Activated CD4-positive, alpha-beta T cell treated with anti-CD3 and anti-CD28 coated beads, Interleukin-2, amount 10 ng/mL, durations not matched to agents 24 days and 14 days (primary cell): ENCODE measurements around the gene GCNA. TPM values are rescaled to one million over a fixed set of nuclear protein-coding genes. Genes with fewer than 3 reads are reported as not detected.
A peak's percentile ranks its signal among the peaks of the same experiment; 100 is the strongest.
"Not testable (repeated sequence)": the region's sequence is repeated elsewhere in the genome, so short reads cannot be mapped to it uniquely, and the experiment has no call there.

Source experiments
- DNase-seq: peaks from one replicate; pipeline ENCODE4 v3.0.0; 2022
- H3K27ac Mint-ChIP-seq: one replicate; pipeline ENCODE4 v1.8.0; 2022; ENCODE audit warnings: mild to moderate bottlenecking, mixed read lengths
- H3K27me3 Mint-ChIP-seq: one replicate; pipeline ENCODE4 v1.8.0; 2022; ENCODE audit warnings: mixed read lengths
- H3K36me3 Mint-ChIP-seq: one replicate; pipeline ENCODE4 v1.8.0; 2022; ENCODE audit warnings: low read depth, mild to moderate bottlenecking, mixed read lengths
- H3K4me1 Mint-ChIP-seq: one replicate; pipeline ENCODE4 v1.8.0; 2021; ENCODE audit warnings: mixed read lengths
- H3K4me3 Mint-ChIP-seq: one replicate; pipeline ENCODE4 v1.8.0; 2022; ENCODE audit warnings: mild to moderate bottlenecking, moderate library complexity, mixed read lengths
- H3K9me3 Mint-ChIP-seq: one replicate; pipeline ENCODE4 v1.8.0; 2021; ENCODE audit warnings: mixed read lengths
- intact Hi-C: fragments of 100-400 bp; cut with micrococcal nuclease; formaldehyde crosslinking; loops from one replicate; pipeline ENCODE4 v1.15.1; 2023
- total RNA-seq: library from RNA; stranded (reverse); gene quantifications from 2 replicates; pipeline ENCODE4 v1.2.3, GENCODE V29; 2022

Gene GCNA
- total RNA-seq, 1 donor from 2014 or later: 4.5 TPM

DNA sequence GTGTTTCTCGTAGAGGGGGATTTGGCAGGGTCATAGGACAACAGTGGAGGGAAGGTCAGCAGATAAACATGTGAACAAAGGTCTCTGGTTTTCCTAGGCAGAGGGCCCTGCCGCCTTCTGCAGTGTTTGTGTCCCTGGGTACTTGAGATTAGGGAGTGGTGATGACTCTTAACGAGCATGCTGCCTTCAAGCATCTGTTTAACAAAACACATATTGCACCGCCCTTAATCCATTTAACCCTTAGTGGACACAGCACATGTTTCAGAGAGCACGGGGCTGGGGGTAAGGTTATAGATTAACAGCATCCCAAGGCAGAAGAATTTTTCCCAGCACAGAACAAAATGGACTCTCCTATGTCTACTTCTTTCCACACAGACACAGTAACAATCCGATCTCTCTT lies 66.2 kb downstream of the GCNA start:
- H3K36me3 Mint-ChIP-seq, DNase-seq, H3K4me3 Mint-ChIP-seq, H3K27ac Mint-ChIP-seq, intact Hi-C loops, H3K4me1 Mint-ChIP-seq, H3K27me3 Mint-ChIP-seq, H3K9me3 Mint-ChIP-seq: not testable (repeated sequence)

DNA sequence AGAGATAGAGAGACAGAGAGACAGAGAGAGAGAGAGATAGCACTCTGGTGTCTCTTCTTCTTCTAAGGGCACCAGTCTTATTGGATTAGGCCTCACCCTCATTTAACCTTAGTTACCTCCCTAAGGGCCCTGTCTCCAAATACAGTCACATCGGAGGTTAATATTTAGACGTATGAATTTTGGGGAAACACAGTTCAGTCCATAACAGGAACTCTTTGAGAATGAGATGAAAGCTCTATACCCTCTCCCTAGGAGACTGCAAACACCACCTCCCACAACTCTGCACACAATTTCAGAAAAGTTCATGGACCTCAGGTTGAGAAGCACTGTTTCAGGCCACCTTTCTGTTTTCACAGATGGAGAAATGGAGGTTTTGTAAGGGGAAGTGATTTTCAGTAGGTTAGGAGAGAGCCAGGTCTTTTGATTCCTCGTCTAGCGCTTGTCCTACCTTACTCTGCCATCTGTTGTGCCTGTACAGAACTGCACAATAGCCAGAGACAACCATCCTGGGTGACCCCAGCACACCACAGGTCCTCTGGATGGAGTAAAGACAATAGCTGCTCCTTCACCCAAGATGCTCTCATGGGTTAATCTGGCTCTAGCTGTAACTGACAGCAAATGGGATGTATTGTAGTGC lies 72.2 kb downstream of the GCNA start:
- DNase-seq: peak; percentile 78
- Mint-ChIP-seq H3K9me3 (no peaks in the 10 kb centered on the region), H3K4me3 (no peak overlapping the region), H3K27me3 (peaks cover 3% of the 10 kb centered on the region), H3K4me1 (peaks cover 11% of the 10 kb centered on the region), H3K36me3 (no peaks in the 10 kb centered on the region), H3K27ac (no peak overlapping the region)
- intact Hi-C loops: loop anchor here (1.0 to 5.0 kb wide), 4 partner anchors 32 to 108 kb away; partner anchors contain the start of gene CXCR3

GRCh38 chrX:71652405-71652804 lies 74.2 kb downstream of the GCNA start:
- Mint-ChIP-seq H3K4me3 (no peak overlapping the region), H3K27me3 (peaks cover 15% of the 10 kb centered on the region), H3K4me1 (peaks cover 18% of the 10 kb centered on the region), H3K36me3 (no peaks in the 10 kb centered on the region), H3K27ac (no peak overlapping the region), H3K9me3 (no peaks in the 10 kb centered on the region)
- intact Hi-C loops: loop anchor here (5.0 kb wide), 3 partner anchors 70 to 110 kb away; no protein-coding TSS in a partner anchor
- peak; percentile 87 for DNase-seq

DNA sequence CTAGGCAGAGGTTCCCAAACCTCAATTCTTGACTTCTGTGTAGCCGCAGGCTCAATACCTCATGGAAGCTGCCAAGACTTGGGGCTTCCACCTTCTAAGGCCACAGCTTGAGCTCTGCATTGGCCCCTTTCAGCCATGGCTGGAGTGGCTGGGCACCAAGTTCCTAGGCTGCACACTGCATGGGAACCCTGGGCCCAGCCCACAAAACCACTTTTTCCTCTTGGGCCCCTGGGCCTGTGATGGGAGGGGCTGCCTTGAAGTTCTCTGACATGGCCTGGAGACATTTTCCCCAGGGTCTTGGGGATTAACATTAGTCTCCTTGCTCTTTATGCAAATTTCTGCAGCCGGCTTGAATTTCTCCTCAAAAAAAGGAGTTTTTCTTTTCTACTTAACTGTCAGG lies 75.1 kb downstream of the GCNA start:
- Mint-ChIP-seq H3K27me3 (peaks cover 15% of the 10 kb centered on the region), H3K4me1 (peaks cover 18% of the 10 kb centered on the region), H3K27ac (no peak overlapping the region), H3K36me3 (no peaks in the 10 kb centered on the region), H3K4me3 (no peak overlapping the region), H3K9me3 (no peaks in the 10 kb centered on the region)
- intact Hi-C loops: loop anchor here (5.0 kb wide), 3 partner anchors 71 to 111 kb away; no protein-coding TSS in a partner anchor
- no peak for DNase-seq

DNA sequence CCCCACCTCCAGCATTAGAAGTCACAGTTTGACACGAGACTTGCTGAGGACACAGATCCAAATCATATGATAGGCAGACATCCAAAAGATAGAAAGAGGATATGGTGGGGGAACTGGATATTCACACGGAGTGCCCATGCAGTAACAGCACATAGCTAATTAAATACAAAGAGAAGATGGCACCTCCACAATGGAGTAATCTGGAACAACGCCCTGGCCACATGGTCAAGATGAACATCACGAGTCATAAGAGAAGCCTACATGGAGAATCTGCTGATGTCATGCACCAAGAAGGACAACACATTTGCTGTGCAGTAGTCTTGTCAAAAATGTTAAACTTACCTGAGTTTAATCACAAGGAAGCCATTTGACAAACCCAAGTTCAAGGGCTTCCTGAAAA lies 79.0 kb downstream of the GCNA start:
- Mint-ChIP-seq H3K27ac (no peak overlapping the region), H3K36me3 (no peaks in the 10 kb centered on the region), H3K4me3 (no peak overlapping the region), H3K27me3 (peaks cover 24% of the 10 kb centered on the region), H3K9me3 (no peaks in the 10 kb centered on the region), H3K4me1 (peaks cover 14% of the 10 kb centered on the region)
- intact Hi-C loops: no loop called here
- no peak for DNase-seq

DNA sequence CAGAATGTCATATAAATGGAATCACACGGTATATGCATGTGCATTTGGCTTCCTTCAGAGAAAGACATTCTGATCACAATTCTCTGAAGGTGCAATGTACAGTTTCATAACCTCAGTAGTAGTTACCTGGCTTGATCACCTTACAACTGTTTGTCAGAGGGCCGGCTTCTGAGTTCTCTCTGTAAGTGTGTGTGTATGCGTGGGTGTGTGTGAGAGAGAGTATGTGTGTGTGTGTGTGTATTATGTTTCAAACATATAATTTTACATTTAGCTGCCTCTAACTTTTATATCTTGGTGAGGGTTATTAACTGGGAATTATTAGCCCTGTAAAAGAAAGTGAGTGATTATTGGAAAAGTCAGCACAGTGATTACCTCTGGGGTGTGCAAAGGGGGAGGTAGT lies 81.1 kb downstream of the GCNA start:
- Mint-ChIP-seq H3K36me3 (no peaks in the 10 kb centered on the region), H3K4me3 (no peak overlapping the region), H3K27ac (no peak overlapping the region), H3K9me3 (no peaks in the 10 kb centered on the region), H3K27me3 (peaks cover 22% of the 10 kb centered on the region), H3K4me1 (peaks cover 27% of the 10 kb centered on the region)
- no peak for DNase-seq
- intact Hi-C loops: no loop called here

GRCh38 chrX:71659959-71660358 lies 81.7 kb downstream of the GCNA start:
- no peaks in the 10 kb centered on the region for H3K9me3 Mint-ChIP-seq
- H3K4me1 Mint-ChIP-seq: peaks cover 28% of the 10 kb centered on the region
- intact Hi-C loops: no loop called here
- H3K27ac Mint-ChIP-seq: no peak overlapping the region
- H3K27me3 Mint-ChIP-seq: peaks cover 21% of the 10 kb centered on the region
- no peak for DNase-seq
- H3K36me3 Mint-ChIP-seq: no peaks in the 10 kb centered on the region
- no peak overlapping the region for H3K4me3 Mint-ChIP-seq

DNA sequence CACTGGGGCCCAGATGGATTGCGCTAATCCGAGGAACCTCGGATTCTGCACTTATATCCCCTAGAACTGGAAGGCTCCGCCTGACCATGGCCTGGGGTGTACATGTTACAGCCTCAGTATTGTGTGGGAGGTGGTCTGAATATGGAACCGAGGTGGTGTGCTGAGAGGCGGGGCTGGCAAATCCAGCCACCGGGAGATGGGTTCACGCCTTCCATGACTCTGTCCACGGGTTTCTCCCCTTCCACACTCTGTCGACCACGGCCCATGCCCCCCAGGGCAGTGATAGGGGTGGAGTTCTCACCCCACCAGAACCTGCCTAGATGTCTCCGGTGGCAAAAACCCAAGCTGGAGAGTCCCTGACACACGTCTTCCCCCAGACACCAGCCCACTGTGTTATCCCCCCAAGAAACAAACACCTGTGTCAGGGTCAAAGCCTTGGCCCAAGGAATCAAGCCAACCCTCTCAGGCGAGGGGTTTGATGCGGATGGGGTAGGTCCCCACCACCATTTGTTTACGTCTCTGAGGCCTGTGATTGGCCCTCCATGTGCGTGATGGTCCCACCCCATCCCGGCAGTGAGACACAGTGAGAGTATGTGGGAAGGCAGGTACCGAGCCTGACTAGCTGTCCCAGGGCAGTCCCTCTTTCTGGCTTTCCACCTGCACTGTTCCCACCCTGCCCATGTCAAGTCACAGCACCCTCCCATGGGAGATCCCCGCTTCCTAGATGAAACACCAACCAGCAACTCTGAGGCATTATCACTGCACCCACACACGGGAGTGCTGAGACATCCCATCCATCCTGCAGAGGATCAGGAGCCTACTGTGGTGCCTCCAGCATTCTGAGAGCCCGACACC lies 82.6 kb downstream of the GCNA start:
- intact Hi-C loops: no loop called here
- Mint-ChIP-seq H3K9me3 (no peaks in the 10 kb centered on the region), H3K27me3 (peaks cover 19% of the 10 kb centered on the region), H3K36me3 (no peaks in the 10 kb centered on the region), H3K27ac (no peak overlapping the region), H3K4me1 (peaks cover 28% of the 10 kb centered on the region), H3K4me3 (no peak overlapping the region)
- no peak for DNase-seq

DNA sequence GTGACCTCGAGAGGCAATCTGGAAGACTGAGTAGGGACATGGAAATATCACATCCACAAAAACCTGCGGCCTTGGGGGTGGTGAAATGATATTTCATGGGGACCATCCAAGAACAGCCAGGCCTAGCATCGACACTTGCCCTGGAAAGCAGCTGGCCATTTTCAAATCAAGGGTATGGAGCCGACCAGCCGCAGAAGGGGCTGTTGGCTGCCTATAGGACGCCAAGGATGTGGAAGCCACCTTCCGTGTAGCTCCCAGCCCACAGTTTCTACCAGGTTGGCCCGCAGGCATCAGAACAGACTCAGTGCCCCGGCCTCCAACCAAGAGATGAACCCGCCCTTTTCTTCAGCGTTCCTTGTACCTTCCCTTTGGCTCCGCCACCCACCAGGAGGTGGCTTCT lies 83.7 kb downstream of the GCNA start:
- H3K27me3 Mint-ChIP-seq: peaks cover 9% of the 10 kb centered on the region

GRCh38 chrX:71662654-71663053 lies 84.4 kb downstream of the GCNA start:
- peaks cover 21% of the 10 kb centered on the region for H3K4me1 Mint-ChIP-seq
- H3K9me3 Mint-ChIP-seq, H3K27me3 Mint-ChIP-seq, intact Hi-C loops, H3K36me3 Mint-ChIP-seq: not testable (repeated sequence)
- peak; percentile 74 for DNase-seq
- H3K27ac Mint-ChIP-seq: peak overlapping the region; percentile 86
- H3K4me3 Mint-ChIP-seq: peak overlapping the region; percentile 65

More for the DNA sequence above, 83.7 kb downstream of the GCNA start:
- Mint-ChIP-seq H3K4me1 (peaks cover 23% of the 10 kb centered on the region), H3K36me3 (no peaks in the 10 kb centered on the region), H3K9me3 (no peaks in the 10 kb centered on the region), H3K27ac (no peak overlapping the region), H3K4me3 (no peak overlapping the region)
- DNase-seq: peak; percentile 43
- intact Hi-C loops: no loop called here

Other genes starting within 250 kb of the GCNA start
- 46.7 and 47.8 TPM in 2 replicates for gene TAF1, start 212.1 kb upstream of the GCNA start, total RNA-seq
- gene OGT, start 45.3 kb upstream of the GCNA start, total RNA-seq: 284 and 301 TPM in 2 replicates
- 34.5 and 35.2 TPM in 2 replicates for gene CXCR3, start 40.1 kb downstream of the GCNA start, total RNA-seq
- gene CXorf49, start 139.8 kb downstream of the GCNA start, total RNA-seq: not detected in 2 replicates
- not detected in 2 replicates for gene CXorf49B, start 184.9 kb downstream of the GCNA start, total RNA-seq